ENCODE measurements around the gene FOLR3.

Gene FOLR3

DNA sequence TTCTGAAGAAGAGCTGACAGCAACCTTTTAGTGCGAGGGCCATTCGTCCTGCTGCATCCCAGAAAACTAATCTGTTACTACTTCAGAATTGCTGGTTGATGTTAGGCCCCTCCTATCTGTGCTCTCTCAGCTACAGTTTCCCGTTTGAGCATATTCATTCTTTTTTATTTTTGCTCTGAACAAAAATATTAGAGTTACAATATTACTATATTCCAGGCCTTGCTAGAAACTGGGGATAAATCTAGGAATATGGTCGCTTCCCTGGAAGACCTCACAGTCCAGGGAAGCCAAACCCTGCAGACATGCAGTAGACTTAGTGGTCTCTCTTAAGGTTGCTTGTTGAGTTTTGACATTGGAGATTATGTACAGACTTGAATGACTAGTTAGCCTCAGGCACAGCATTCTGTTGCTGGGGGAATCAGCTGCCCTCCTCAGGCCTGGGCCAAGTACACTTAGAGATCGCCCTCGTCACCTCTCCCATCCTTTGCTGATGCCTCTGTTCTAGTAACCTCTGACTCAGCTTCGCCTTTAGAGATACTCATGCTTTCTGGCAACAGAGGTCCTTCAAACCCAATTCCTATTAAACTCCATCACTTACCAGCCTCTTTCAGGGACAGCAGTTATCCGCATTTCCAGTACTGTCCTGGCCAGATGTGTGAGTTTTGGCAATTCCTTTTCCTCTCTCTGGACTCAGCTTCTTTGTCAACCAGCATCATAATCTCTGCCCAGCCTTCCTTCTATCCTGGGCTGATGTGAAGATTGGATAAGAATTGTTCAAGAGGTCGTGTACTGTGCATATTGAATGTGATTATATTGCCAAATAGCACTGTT, 22.3 kb upstream of the FOLR3 start (continued):
- TF ChIP-seq ZBTB20 (tag by site-specific recombination; IDR thresholded peaks at IDR 0.05) (no peak), SCRT1 (tag by site-specific recombination; IDR thresholded peaks at IDR 0.05; ENCODE audit: borderline replicate concordance) (no peak)

- H3K4me1 ChIP-seq (ENCODE audit: control insufficient read depth, insufficient read depth, low read length), result no peaks in the 10 kb centered on the region
- TF ChIP-seq ZNF354C (tag by site-specific recombination; IDR thresholded peaks at IDR 0.05; ENCODE audit: borderline replicate concordance, low read depth) (no peak), ZNF791 (tag by site-specific recombination; IDR thresholded peaks at IDR 0.05) (no peak), ZNF146 (tag by site-specific recombination; IDR thresholded peaks at IDR 0.05) (no peak), ZNF23 (tag by site-specific recombination; IDR thresholded peaks at IDR 0.05; ENCODE audit: borderline replicate concordance) (no peak), ZNF341 (tag by site-specific recombination; IDR thresholded peaks at IDR 0.05; ENCODE audit: low read depth) (no peak), ZFP41 (tag by site-specific recombination; IDR thresholded peaks at IDR 0.05; ENCODE audit: borderline replicate concordance) (no peak), SP2 (tag by site-specific recombination; IDR thresholded peaks at IDR 0.05) (no peak)
- ChIA-PET CTCF (interaction anchor here (0.7 kb wide), 1 partner anchor 124 kb away, joined by 3 read pairs; no protein-coding TSS in a partner anchor), POLR2A (no interaction called here)
- H3K4me3 ChIP-seq (ENCODE audit: low read depth, low read length), result no peak overlapping the region
- peaks cover 0 to 10% of the 10 kb centered on the region in 2 experiments; a peak in 1 of 3 replicates for H3K36me3 ChIP-seq (ENCODE audit: control insufficient read depth in 2 of 2, insufficient read depth in 1 of 2, low read length in 2 of 2)
- no peaks in the 10 kb centered on the region for H3K9me3 ChIP-seq (ENCODE audit: control insufficient read depth, insufficient read depth, low read depth, low read length)
- no peak overlapping the region for H3K27ac ChIP-seq (ENCODE audit: extremely low read depth, low read depth, low read length)
Observed at GRCh38 chr11:72114570-72114969, 21.0 kb upstream of the FOLR3 start.

GRCh38 chr11:72116019-72116755, 19.3 kb upstream of the FOLR3 start:
- TF ChIP-seq, protein P1, sequence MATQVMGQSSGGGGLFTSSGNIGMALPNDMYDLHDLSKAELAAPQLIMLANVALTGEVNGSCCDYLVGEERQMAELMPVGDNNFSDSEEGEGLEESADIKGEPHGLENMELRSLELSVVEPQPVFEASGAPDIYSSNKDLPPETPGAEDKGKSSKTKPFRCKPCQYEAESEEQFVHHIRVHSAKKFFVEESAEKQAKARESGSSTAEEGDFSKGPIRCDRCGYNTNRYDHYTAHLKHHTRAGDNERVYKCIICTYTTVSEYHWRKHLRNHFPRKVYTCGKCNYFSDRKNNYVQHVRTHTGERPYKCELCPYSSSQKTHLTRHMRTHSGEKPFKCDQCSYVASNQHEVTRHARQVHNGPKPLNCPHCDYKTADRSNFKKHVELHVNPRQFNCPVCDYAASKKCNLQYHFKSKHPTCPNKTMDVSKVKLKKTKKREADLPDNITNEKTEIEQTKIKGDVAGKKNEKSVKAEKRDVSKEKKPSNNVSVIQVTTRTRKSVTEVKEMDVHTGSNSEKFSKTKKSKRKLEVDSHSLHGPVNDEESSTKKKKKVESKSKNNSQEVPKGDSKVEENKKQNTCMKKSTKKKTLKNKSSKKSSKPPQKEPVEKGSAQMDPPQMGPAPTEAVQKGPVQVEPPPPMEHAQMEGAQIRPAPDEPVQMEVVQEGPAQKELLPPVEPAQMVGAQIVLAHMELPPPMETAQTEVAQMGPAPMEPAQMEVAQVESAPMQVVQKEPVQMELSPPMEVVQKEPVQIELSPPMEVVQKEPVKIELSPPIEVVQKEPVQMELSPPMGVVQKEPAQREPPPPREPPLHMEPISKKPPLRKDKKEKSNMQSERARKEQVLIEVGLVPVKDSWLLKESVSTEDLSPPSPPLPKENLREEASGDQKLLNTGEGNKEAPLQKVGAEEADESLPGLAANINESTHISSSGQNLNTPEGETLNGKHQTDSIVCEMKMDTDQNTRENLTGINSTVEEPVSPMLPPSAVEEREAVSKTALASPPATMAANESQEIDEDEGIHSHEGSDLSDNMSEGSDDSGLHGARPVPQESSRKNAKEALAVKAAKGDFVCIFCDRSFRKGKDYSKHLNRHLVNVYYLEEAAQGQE (tag by site-specific recombination; IDR thresholded peaks at IDR 0.05), result no peak
- no peak for TF ChIP-seq ZNF146 (tag by site-specific recombination; IDR thresholded peaks at IDR 0.05)
- no peak for TF ChIP-seq KLF9 (tag by site-specific recombination; IDR thresholded peaks at IDR 0.05; ENCODE audit: low read depth)
- no peak for TF ChIP-seq GLIS2 (tag by site-specific recombination; IDR thresholded peaks at IDR 0.05)
- TF ChIP-seq, protein P2, sequence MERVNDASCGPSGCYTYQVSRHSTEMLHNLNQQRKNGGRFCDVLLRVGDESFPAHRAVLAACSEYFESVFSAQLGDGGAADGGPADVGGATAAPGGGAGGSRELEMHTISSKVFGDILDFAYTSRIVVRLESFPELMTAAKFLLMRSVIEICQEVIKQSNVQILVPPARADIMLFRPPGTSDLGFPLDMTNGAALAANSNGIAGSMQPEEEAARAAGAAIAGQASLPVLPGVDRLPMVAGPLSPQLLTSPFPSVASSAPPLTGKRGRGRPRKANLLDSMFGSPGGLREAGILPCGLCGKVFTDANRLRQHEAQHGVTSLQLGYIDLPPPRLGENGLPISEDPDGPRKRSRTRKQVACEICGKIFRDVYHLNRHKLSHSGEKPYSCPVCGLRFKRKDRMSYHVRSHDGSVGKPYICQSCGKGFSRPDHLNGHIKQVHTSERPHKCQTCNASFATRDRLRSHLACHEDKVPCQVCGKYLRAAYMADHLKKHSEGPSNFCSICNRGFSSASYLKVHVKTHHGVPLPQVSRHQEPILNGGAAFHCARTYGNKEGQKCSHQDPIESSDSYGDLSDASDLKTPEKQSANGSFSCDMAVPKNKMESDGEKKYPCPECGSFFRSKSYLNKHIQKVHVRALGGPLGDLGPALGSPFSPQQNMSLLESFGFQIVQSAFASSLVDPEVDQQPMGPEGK (tag by site-specific recombination; IDR thresholded peaks at IDR 0.05), result no peak
- TF ChIP-seq YY2 (tag by site-specific recombination; IDR thresholded peaks at IDR 0.05), result no peak
- POLR2A ChIA-PET, result no interaction called here
- no peak overlapping the region for H3K4me3 ChIP-seq (ENCODE audit: low read depth, low read length)
- no peaks in the 10 kb centered on the region for H3K36me3 ChIP-seq (ENCODE audit: control insufficient read depth in 2 of 2, insufficient read depth in 1 of 2, low read length in 2 of 2)
- no peaks in the 10 kb centered on the region for H3K4me1 ChIP-seq (ENCODE audit: control insufficient read depth, insufficient read depth, low read length)
- no peak overlapping the region for H3K27ac ChIP-seq (ENCODE audit: extremely low read depth, low read depth, low read length)
- no peaks in the 10 kb centered on the region for H3K9me3 ChIP-seq (ENCODE audit: control insufficient read depth, insufficient read depth, low read depth, low read length)
- CTCF ChIA-PET, result interaction anchor here (0.6 kb wide), 1 partner anchor 238 kb away, joined by 3 read pairs; no protein-coding TSS in a partner anchor

All from HEK293 (cell line).